Right forelimb (tissue), 1 donor: Measurements from ENCODE around the gene ARNT2.

Experiments used
- DNase-seq: peaks from one replicate; pipeline ENCODE4 v3.0.0-alpha.2; 2018

The ARNT2 gene

GRCh38 chr15:80580106-80580505 lies 175.9 kb downstream of the ARNT2 start:
- DNase-seq, result peak; percentile 30

GRCh38 chr15:80580536-80581260 lies 176.5 kb downstream of the ARNT2 start:
- peak; percentile 11 for DNase-seq

GRCh38 chr15:80581976-80582375 lies 177.8 kb downstream of the ARNT2 start:
- no peak for DNase-seq

GRCh38 chr15:80582816-80583423 lies 178.7 kb downstream of the ARNT2 start:
- no peak for DNase-seq

- no peak for DNase-seq
Measured at GRCh38 chr15:80584561-80584964, 180.4 kb downstream of the ARNT2 start.

GRCh38 chr15:80584973-80585525 lies 180.9 kb downstream of the ARNT2 start:
- no peak for DNase-seq

GRCh38 chr15:80585544-80586018 lies 181.4 kb downstream of the ARNT2 start:
- no peak for DNase-seq

GRCh38 chr15:80586161-80586560 lies 182.0 kb downstream of the ARNT2 start:
- no peak for DNase-seq

GRCh38 chr15:80587007-80587406 lies 182.8 kb downstream of the ARNT2 start:
- no peak for DNase-seq

GRCh38 chr15:80587816-80588456 lies 183.8 kb downstream of the ARNT2 start:
- DNase-seq, result no peak

GRCh38 chr15:80588801-80589200 lies 184.6 kb downstream of the ARNT2 start:
- no peak for DNase-seq

GRCh38 chr15:80590761-80591355 lies 186.7 kb downstream of the ARNT2 start:
- no peak for DNase-seq

GRCh38 chr15:80591471-80591870 lies 187.3 kb downstream of the ARNT2 start:
- no peak for DNase-seq

- DNase-seq, result no peak
Measured at GRCh38 chr15:80591938-80592825, 188.0 kb downstream of the ARNT2 start.

GRCh38 chr15:80593486-80594030 lies 189.4 kb downstream of the ARNT2 start:
- DNase-seq, result no peak

- no peak for DNase-seq
Measured at GRCh38 chr15:80594091-80594889, 190.1 kb downstream of the ARNT2 start.

- DNase-seq, result no peak
Measured at GRCh38 chr15:80595396-80595795, 191.2 kb downstream of the ARNT2 start.

GRCh38 chr15:80596521-80596976 lies 192.4 kb downstream of the ARNT2 start:
- DNase-seq, result no peak

GRCh38 chr15:80597076-80597475 lies 192.9 kb downstream of the ARNT2 start:
- DNase-seq, result no peak

- no peak for DNase-seq
Measured at GRCh38 chr15:80599359-80599758, 195.2 kb downstream of the ARNT2 start.

- no peak for DNase-seq
Measured at GRCh38 chr15:80600626-80601025, 196.4 kb downstream of the ARNT2 start.
